Stimulated activated CD4-positive, alpha-beta T cell treated with anti-CD3 and anti-CD28 coated beads, Interleukin-12 subunit alpha, Interleukin-12 subunit beta, amount 100 ng/mL, for 24 hours (primary cell): Measurements from ENCODE around the gene TMEM184A.

Experiments used
- DNase-seq, 2 experiments: peaks; one replicate each; pipeline ENCODE4 v3.0.0-alpha.2; 2020; ENCODE audit warnings: low read depth in 2 of 2

TMEM184A gene

DNA sequence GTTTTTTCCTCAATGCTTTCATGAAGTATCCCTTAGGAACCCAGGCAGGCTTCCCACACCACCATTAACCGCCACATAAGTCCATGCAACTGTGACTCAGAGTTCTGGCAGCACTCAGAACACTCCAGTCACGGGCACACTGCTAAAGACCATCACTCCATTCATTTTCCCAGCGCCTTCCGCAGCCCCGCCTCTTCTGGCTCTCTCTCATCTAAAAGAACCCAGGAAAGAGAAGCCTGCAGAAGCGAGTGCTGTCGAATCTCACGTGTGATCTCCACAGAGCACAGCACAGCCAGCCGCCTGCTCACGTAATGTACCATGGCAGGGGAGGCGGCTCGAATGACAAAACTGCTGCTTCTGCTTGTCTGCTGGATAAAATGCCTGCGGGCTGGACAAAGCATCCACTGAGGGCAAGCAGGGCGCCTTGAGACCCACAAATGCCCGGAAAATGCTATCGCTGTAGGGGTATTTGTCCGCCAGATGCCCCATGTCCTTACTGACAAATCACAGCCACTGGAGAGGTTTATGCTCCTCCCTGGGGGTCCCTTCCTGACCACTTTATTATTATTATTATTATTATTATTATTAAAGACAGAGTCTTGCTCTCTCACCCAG lies 12.0 kb upstream of the TMEM184A start:
- DNase-seq: no peak

DNA sequence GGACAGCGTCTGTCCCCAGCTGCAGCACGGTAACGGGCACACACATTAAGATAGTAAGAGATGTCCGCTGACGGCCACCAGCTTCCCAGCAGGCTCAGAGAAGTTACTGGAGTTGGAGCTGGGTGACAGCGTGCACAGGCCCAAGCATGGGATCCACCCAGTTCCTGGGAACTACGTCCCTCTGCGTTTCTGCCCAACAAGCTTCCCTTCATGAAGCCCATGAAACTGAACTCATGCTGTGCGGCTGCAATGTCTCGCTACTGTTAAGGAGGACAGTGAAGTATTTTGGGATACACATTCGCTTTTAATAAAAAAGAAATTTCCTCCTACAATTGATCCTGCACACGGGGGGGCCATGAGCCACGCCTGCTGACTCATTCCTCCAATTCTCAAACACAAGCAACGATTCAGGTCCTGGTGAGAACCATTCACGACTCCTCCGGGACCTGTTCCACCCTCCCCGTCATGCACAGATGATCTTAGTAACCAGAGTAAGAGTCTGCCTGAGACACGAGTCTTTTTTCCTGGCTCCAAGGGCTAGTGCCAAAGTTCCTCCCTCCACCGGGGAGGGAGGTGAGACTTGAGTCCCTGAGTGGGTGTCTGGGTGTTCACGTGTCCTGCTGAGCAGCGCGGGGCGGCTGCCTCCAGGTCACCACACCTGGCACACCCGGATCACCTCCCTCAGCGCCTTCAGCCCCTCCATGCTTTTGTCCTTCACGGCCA lies 11.2 kb upstream of the TMEM184A start:
- no peak for DNase-seq

DNA sequence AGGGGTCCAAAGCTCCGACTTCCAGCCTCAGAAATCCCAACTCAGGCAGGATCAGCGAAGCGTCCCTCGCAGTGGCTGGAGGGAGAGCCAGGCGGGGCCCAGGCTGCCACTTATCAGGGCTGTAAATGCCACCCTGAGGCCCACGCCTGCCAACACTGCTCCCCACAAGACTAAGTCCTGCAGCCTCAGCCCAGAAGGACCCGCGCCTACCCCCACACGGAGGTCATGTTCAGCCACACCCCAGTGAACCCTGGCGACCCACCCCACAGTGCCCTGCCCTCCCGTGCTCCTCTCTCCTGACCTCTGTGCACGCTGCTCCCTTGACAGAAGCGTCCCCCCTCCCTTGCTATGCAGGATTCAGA lies 10.7 kb upstream of the TMEM184A start:
- no peak for DNase-seq

DNA sequence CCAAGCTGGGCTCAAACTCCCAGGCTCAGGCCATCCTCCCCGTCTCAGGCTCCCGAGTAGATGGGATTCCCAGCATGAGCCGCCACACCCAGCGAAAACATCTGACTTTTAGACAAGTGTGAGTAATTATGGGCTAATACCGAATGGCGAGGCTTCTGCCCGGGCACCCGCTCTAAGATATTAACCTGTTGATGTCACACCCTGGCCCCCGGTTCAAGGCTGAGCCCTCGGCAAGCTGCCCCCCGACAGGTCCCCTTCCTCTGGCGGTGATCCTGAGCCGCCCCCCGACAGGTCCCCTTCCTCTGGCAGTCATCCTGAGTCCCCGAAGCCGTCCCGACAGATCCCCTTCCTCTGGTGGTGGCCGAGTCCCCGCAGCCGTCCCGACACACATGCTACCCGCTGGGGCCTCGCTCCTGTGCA lies 8.6 kb upstream of the TMEM184A start:
- no peak for DNase-seq

DNA sequence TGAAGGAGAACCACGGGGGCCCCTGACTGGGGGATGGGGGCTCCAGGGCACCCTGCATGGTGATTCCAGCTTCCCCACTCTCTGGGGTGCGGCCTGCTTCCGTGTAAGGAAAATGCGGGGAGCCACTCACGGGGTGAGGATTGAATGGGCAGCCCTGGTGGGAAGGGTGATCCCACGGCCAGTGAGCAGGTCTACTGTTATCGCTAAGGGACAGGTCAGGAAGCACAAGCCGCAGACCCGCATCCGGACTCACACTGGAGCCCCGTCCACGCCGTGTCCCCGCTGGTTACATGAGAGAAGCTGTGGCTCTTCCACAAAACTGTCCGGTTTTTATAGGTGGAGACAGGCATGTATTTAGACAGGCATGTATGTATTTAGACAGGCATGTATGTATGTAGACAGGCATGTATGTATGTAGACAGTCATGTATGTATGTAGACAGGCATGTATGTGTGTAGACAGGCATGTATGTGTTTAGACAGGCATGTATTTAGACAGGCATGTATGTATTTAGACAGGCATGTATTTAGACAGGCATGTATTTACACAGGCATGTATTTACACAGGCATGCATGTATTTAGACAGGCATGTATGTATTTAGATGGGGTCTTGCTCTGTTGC lies 8.1 kb upstream of the TMEM184A start:
- DNase-seq: no peak

DNA sequence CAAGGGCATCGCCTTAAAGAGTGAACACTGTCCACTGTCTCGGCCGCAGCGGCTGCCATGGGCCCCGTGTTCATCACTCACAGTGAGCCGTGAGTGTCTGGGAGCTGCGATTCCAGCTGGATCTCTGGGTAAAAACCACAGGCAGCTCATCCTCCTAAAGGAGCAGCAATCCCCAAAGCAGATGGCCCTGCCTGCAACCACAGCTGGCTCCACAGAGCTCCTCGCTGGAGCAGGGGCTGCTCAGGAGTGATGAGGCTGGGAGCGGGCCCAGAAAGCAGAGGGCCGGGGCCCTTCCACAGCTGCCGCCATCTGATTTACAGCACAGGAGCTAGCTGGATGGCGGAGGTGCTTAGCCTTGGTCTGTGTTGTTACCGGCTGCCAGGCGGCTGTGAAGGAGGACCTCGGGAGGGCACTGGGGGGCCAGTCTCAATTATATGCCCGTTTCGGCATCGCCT lies 6.6 kb upstream of the TMEM184A start:
- no peak for DNase-seq

DNA sequence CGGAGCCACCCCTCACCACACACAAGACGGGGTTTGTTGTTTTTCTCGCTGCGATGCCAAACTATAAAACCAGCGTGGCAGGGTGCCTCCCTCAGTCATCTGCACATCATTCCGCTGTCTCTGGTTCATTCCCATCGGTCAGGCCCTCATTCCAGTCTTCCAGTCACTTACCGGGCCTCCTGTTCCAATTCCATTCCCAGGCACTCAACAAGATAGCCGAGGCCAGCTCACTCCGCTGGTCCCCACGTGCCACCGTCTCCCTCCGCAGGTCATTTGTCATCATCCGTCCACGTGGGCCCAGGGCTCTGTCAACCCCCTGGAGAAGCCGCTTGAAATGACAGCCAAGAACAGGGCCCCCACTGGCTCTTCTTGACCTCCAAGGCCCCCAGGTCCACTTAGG lies 6.1 kb upstream of the TMEM184A start:
- no peak for DNase-seq

DNA sequence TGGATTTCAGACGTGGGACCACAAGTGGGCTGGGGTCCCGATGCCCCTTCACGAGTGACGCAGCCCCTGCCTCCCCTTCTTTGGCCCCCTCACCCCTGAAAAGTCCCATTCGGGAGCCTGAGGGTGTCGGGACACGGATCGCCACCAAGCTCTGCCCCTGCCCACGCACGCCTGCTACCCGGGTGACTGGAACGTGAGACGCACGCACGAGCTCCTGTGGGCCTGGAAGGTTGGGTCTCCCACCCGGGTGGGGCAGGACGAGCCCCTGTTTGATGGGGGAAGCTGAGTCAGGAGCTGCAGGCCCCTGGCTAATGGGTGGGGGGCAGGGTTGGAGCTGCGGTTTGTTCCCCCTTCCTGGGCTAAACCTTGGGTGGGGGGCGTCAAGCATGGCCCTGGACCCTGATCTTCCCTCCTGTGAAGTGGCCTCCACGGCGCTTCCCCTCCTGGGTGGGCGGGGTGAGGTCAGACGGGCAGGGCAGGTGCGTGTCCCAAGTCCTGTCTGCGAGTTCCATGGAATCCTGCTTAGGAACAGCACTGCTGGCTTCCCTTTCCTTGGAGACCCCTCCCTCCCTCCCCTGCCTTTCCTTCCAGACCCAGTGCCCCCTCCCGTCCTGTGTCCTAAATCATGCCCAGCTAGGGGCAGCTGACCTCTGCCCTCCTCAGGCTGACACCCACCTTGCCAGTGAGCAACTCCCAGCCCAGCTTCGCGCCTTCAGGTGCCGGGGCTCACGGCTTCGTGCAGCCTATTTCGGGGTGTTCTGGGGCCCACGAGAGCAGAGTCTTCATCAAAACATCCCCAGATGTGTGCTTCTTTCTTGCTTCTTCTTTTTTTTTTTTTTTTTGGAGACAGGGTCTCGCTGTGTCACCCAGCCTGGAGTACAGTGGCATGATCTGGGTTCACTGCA lies 5.3 kb upstream of the TMEM184A start:
- DNase-seq: no peak

DNA sequence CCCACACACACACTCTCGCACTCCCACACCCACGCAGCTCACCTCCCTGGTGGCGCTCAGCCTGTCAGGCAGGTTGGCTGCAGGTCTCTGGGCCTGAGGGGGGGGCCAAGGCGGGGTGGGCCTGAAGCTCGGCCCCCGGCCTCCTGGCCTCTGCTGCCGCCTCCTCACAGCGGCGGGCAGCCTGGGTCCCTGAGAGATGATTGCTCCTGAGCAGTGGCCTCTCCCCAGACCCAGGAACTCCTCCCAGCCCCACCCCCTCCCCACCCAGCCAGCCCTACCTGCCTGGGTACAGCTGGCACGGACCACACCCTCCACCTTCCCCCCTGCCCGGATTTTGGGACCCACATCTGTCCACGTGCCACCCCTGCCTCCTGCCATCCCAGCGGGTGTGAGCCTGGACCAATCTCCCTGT lies 4.6 kb upstream of the TMEM184A start:
- DNase-seq: no peak

DNA sequence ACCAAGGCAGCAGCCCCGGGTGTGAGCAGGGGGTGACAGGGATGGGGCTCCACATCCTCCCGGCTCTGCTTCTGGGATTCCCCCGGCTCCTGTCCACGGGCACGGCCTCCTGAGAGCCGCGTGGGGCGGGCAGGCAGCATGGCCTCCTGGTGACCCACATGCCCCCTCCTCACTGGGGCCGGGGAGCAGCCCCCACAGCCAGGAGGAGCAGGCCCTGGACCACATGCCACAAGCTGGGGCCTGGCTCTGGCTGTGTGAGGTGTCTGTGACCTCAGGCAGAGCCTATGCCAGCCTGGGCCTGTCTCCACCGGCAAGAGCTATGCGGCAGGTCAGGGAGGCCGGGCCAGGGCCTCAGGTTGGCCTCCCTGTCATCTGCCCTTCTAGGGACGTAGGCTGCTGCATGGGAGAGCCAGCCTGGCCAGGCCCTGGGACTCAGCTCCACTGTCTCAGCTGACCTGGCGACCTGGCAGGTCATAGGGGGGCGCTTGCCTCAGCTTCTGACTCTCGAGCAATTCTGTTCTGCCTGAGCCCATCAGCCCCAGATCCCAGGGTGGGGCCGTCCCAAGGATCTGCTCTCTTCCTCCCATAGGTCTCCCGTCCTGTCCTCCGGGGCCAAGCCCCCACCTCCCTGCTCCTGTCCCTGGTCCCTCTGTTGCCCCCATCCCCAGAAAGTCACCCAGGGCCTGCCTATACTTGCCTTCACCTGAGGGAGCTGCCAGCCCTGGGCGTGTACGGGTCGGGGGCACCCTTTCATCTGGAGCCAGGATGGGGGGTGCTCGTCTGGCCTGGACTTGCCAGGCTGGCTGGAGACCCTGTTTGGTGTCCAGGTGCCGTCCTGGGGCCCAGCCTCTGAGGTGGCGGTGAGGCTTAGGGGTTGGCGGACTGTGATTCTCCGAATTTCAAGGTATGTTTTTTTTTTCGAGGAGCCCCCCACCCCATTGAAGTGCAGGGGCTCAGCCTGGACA lies 3.9 kb upstream of the TMEM184A start:
- no peak for DNase-seq

DNA sequence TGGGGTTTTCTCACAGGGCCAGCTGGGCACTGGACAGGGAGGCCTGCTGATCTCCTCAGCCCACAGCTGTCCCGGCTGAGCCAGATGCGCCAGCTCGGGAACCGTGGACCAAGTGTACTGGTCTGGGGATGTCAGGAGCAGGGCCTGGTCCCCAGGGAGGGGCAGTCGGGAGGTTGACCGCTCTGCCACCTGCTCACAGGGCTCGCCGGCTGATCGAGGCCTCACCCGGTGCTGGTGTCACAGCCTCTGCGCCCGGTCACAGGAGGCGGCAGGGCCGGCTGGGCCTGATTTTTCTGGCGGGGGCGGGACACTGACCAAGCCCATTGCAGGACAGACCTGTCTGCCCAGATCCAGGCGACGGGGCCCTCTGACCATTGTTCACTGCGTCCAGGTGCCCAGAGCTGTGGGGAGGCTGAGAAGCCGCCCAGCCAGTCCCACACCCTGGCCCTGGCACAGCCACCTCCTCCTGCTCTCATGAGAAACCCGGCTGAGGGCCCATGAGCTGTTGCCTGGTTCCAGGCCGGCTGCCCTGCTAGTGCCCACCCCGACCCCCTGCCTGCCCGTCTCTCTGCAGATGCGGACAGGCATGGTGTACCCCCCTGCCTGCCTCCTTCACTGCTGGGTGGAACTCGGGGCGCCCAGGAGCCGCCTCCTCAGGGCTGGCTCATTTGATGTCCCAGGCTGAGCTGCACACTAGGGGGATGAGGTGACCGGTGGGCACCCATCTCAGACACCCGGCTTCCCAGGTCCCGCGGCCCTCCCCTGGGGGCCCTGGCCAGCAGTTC lies 3.0 kb upstream of the TMEM184A start:
- DNase-seq: no peak

DNA sequence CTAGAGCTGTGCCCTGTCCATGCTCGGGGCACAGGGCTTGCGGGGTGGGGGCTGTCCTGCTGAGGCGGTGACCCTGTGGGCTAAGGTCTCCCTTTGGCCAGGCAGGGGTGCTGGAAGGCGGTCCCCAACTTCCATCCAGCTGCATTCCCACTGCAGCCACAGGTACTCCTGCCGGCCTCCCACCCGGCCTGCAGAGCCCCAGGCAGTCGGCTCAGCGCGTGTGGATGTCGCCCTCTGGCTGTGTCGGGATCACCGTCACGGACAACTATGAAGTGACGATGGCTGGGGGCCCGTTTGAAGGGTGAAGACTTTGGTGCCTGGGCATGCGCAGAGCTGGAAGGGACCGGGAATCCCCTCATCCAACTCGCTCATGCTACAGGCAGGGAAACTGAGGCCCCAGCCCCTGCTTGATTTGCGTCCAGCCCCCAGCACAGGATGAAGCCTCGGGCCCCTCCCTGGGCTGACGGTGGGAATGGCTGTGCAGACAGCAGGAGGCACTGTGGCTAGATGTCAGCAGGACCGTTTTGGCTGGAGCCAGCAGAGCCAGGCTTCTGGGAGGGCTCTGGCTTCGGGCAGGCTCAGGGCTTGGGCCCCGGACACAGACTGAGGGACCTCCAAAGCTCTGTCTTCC lies 2.3 kb upstream of the TMEM184A start:
- DNase-seq: no peak

DNA sequence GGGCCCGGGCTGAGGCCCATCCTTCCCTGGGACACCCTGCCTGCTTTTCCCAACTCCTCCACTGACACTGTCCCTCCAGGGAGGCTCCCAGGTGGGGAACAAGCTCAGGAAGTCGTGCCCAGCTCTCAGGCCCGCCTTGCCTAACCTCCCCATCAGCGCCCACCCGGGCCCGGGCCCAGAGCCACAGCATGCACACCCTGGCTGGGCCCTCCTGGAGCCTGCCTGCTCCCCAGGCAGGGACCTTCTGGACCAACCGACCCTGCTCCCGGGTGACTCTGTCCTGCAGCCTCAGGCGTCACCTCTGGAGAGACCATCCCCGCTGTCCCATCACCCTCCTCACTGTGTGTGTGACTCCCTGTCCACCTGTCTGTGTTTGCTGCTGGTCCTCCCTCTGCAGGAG lies 1.8 kb upstream of the TMEM184A start:
- no peak for DNase-seq

DNA sequence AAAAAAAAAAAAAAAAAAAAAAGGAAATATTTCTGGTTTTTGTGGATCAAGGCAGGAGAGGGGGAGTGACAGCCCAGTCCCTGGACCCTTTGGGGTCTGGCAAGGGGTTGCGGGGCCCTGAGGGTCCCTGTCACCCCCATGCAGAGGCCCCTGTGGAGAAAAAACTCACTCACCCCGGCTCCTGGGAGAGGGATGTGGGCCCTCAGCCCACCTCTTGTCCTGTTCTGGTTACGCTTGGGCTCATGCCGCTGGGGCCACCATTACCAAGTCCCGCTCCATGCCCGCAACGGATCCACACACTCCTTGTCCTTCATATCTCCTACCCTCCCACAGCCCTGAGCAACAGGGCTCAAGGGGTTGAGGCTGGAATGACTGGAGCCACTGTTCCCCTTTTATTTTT lies 1.0 kb upstream of the TMEM184A start:
- DNase-seq: no peak

DNA sequence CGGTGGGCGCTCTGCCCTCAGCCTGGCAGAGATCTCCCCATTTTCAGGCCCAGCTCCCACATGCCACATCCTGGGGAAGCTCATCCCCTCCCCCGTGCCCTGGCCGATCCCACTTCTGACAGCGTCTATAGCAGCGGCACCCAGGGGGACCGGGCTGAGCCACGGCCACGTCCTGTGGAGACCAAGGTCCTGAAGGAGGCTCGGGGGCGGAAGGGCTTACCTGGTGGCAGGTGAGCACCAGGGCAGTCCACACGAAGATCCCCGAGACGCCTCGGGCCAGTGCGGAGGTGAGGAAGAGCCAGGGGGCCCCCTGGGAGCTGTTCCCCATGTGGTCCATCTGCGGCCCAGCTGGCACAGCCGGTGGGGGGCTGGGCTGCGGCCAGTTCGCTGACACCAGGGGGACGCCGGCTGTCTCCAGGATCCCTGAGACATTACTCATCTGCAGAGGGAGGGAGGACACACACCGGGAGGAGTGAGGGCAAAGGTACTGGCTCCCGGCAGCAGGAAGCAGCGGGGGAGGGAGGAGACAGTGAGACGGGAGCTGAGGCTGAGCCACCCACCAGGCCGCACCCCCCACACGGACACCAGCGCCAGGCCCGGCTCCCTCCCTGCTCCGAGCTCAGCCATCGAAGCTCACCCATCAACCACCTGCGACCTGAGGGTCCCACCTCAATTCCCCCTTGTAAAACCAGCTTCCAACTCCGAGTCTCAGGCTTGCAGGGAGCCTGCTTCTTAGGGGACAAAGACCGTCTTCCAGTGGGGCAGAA lies 776 bp downstream of the TMEM184A start:
- no peak for DNase-seq

DNA sequence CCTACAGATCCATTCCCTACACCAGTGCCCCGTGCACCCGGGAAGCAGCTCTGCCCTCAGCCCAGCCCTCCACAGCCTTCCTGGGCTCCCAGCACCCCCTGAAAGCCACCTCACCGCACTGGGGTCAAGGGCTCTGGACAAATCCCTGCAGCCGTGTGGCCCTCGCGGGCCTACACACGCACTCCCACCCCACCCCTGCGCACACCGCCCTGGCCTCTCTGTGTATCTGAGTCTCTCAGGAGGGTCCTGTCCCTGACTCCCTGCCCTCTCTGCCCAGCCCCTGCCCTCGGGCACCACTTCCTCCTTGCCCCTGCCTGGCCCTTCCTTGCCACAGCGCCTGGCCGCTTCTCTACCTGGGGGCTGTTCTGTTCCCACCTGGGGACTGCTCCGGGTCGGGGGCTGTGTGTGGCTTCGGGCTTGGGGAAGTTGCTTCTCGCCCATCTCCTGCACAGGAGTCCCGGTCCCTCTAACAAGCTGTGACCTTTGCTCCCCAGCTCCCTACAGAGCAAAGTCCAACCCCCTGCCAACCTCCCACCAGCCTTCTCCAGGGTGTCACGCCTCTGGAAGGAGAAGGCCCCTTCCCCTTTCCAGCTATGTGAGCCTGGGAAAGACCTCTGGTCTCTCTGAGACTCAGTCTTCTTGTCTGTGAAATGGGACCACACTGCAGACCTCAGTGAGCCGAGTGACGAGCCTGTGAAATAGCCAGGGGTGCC lies 1.5 kb downstream of the TMEM184A start:
- DNase-seq: no peak

DNA sequence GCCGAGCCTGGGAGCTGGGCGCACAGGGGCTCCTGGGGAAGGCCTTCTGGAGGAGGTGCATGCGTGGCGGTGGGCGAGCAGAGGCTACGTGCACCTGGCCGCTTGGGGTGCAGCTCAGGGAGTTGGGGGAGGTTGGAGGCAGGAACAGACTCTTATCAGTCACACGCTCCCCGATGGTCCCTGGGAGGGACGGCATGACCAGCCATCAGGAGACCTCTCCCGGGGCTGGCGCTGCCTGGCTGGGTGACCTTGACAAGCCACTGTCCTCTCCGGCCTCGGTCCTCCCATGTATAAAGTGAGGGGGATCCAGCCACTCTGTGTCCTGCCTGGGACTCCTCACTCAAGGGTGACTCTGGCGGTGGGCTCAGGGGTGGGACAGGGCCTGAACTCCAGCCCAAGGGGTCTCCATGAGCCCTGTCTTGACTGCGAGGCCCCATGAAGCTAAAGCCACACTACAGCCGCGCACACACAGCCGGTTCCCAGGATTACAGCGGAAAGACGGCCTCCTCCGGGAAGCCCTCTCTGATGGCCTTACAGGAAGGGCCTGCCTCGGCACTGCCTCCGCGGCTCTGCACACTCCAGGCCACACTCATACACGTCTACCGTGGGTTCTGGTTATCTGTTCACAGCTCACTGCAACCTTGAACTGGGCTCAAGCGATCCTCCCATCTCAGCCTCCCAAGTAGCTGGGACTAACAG lies 2.3 kb downstream of the TMEM184A start:
- no peak for DNase-seq

DNA sequence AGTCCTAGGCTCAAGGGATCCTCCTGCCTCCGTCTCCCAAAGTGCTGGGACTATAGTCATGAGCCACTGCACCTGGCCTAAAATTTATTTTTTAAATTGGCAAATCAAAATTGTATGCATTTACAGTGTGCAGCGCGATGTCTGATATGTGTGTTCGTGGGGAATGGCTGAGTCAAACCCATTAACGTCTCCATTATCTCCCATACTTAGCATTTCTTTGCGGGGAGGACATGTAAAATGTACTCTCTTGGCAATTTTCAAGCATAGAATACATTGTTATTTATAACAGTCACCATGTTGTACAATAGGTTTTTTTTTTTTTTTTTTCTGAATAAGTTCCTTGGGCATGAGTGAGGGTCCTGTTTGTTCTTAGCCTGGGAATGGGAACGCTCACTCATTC lies 3.8 kb downstream of the TMEM184A start:
- no peak for DNase-seq
